ENCODE data around the gene KIF26A.

KIF26A gene

DNA sequence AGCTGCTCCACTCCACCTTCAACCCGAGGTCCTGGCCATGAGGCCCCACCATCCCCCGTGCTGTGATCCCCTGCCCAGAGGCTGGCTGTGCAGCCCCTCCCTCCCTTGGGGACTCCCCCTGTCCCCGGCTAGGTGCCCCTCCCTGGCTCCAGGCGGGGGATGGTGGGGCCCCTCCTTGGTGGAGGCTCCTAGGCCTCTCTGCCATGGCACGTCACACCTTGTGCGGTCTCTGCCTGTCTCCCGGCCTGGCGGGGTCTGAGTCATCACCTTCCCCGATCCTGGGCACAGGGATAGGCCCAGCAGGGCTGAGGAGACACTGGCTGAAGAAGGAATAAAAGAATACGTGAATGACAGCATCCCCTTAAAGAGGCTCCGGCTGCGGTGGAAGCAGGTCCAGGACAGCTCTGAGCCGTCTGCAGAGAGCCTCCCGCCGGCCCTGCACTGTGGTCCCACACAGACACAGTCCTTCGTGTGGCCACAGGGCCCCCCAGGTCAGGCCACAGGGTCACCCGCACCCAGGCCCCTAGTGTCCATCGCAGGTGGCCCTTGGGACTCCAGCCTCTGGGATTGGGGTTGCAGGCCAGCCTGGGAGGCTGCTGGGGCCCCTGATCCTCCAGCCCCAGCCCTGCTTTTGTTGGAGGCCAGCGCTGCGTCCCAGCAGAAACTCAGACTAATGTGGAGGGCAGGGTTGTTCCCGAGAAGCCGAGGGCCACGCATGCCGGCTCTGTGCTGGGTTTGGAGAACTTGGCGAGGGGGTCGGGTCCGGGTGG, 43.6 kb downstream of the KIF26A start:
- DNase-seq = no peak

- no peak for DNase-seq
Observed at GRCh38 chr14:104182857-104183425, 44.6 kb downstream of the KIF26A start.

DNA sequence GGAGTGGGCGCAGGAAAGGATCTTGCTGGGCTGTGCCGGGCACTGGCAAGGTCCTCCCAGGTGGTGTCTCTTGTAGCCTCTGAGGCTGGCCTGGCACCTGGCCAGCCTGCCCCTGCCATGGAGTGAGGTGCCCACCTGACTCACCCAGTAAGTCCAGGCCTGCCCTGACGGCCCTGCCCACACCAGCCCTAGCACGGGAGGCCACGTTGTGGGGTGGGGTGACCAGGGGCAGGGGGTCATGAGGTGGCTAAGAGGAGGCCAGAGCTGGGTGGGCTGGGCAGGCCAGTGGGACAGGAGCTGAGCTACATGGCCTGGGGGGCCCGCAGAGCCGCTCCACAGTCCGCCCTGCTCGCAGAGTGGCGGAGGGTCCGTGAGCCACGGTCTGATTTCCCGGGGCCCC, 45.4 kb downstream of the KIF26A start:
- DNase-seq = peak in 1 of 2 experiments; percentile 33

- no peak for DNase-seq
Observed at GRCh38 chr14:104184506-104184905, 46.1 kb downstream of the KIF26A start.

DNA sequence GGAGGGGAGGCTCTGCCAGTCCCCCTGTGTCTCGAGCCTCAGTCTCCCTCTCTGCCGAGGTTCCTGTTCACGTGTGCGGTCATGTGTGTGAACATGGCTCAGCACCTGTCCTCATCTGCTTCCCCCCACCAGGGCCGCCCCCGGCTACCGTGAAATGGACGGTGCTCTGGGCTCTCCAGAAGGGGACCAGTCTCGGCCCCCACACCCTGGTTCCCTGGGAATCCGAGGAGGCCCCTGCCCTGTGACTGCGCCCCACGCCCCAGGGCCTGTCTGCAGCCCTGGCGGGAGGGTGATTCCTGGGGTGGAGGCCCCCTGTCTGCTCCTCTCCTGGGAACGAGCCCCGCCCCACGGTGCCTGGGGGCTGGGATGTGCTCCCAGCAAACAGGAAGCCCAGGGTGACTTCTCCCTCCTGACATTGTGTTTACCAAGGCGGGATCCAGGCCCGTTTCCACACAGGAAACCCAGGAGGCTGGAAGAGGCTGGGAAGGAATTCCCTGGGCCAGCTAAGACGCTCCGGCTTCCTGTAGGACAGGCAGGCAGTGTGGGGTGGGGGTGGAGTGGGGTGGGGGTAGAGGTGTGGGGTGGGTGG, 46.6 kb downstream of the KIF26A start:
- DNase-seq = no peak

GRCh38 chr14:104185916-104186495, 47.6 kb downstream of the KIF26A start:
- DNase-seq = no peak

DNA sequence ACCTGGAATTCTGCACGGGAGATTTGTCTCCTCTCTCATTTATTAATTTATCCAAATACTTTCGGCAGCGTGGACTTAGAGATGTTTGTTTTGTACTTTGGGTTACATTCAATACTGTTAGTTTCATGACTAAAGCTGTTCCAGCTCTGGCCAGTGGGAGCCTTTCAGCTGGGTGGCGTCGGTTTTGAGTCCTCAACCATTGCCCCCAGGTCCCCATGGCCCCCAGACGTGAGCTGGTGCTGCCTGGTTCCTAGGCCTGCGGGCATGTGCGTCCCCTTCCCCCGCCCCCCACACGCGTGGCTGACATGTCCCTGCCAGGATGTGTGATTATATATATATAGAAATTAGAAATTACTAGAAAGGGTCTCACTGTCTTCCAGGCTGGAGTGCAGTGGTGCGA, 48.2 kb downstream of the KIF26A start:
- no peak for DNase-seq

- no peak for DNase-seq
Observed at GRCh38 chr14:104187121-104187889, 48.9 kb downstream of the KIF26A start.

DNA sequence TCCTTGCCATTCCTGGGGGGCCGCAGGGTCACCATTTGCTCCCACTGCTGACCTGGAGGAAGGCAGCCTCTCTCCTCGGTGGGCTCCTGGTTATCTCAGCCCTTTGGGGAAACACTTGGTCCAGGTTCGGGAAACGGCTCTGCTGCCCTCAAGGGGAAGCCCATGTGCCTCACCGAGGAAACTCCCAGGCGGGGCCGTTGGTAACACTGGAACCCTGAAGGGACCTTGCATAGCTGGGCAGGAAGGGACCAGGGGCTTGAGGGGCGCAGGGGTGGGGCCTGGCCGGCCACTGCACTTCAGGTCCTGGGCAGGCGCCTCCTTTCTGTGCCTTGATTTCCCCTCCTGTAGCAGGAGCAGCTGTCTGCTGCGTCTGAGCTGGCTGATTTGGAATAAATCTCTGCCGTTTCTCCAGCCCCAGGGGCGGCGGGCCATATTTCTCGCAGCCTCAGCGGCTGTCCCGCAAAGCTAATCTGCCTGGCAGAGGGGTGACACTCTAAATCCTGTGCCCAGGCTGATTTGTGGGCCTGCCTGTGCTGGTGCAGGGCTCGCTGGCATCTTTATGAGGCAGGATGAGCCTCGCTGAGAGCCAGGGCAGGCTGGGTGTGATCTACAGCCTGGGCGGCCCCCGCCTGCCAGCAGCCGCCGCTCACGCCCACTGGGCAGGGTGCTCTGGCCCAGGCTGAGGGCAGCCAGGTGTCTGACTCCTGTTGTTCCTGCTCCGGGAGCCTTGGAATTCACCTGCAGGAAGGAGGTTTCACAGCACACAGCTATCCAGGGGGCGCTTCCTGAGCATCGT, 49.7 kb downstream of the KIF26A start:
- no peak for DNase-seq

- no peak for DNase-seq
Observed at GRCh38 chr14:104188727-104189400, 50.5 kb downstream of the KIF26A start.

- DNase-seq = no peak
Observed at GRCh38 chr14:104189629-104190335, 51.4 kb downstream of the KIF26A start.

DNA sequence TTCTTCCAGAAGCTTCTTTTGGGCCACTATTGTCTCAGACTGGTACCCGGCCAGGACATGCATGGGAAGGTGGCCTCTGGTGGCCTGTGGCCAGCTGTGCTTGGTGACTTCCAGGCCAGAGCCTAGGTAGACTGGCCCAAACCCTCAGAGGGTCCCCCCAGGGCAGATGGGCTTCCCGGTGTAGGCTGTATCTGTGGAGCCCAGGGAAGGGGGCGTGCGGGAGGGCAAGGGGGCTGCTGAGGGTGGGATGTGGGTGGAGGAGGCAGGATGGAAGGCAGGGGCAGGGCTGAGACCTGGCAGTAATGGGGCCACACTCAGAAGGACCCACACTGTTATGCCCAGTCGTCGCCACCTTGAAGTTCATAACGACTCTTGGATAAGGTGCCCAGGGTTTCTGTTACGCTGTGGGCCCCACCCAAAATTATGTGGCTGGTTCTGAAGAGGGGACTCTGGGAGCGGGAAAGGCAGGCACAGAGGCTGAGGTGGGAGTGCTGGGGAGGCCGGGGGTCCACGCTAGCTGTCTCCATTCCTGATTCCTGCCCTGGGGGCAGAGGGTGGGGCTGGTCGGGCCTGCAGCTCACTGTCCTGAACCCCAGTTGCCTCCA, 52.1 kb downstream of the KIF26A start:
- no peak for DNase-seq

DNA sequence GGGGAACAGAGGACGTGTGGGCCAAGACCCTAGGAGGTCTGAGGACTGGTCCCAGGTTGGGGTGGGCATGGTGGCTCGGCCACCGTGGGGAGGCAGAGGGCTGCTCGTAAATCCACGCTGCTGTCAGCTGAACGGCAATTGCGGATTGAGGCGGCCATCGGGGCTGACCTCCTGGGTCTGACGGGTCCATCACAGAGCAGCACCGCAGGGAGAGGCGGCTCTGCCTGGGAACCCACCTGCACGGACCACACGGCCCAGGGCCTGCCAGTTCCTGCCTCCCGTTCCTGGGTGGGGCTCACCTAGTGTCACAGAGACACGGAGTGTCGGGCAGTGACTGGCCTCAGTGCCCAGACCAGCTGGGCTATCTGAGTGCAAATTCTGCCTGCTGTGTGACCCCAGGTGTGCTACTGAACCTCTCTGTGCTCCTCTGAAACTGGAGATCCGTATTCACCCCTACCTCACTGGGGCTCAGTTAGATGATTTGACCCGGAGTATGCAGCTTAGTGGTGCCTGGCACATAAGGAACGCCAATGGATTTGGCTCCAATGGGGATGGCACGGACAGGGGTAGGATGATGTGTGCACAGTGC, 53.1 kb downstream of the KIF26A start:
- no peak for DNase-seq

- DNase-seq = no peak
Observed at GRCh38 chr14:104192146-104192882, 53.9 kb downstream of the KIF26A start.

GRCh38 chr14:104192883-104193245, 54.5 kb downstream of the KIF26A start:
- no peak for DNase-seq

DNA sequence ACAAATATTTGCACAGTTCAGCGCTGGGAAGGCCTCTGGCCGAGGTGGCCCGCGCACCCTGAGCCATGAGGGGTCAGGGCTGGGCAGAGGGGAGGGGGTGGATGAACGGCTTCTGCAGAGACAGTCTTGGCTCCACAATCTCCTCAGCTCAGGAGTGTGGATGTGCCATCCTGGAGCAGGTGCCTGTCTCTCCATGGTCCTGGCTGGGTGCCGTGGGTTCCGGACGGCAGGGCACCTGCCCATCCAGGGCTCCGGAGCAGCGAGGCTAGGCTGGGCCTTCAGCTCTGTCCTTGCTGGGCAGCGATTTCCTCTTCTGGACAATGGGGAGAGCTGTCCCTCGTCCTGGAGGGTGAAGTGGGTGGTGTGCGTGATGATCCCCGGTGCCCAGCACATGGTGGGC, 55.6 kb downstream of the KIF26A start:
- no peak for DNase-seq

DNA sequence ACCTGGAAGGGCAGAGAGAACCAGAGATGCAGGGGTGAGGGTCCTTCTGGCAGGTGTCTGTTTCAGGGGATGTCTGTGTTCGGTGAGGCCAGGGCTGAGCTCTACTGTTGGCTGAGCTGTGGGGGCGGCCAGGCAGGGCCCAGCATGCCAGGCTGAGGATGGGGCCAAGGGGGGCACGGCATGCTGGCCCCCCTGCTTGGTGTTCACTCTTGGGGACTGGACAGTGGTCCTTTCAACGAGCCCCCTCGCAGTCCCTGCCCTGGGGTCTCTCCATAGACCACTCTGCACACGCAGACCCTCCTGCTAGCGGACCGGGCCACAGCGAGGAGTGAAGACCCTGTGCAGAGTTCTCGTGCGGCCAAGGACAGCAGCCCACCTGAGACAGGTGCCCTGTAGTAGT, 56.3 kb downstream of the KIF26A start:
- no peak for DNase-seq

- DNase-seq = no peak
Observed at GRCh38 chr14:104195361-104195760, 57.0 kb downstream of the KIF26A start.

- DNase-seq = peak; percentile 51 to 54
Observed at GRCh38 chr14:104195878-104196277, 57.5 kb downstream of the KIF26A start.

Measured in NCI-H446 (cell line).